Neural cell (in vitro differentiated cells): ENCODE results near the gene SLC66A1.

Experiments used
- TAF1 ChIP-seq: IDR thresholded peaks from 2 replicates; pipeline ENCODE4 v1.6.1; 2012; ENCODE audit warnings: low read depth
- TF ChIP-seq, protein P1 (sequence below): fragments of 450-650 bp; IDR thresholded peaks from 2 replicates; pipeline ENCODE4 v1.5.1; 2014; ENCODE audit warnings: antibody characterized with exemption, mild to moderate bottlenecking, moderate library complexity; ENCODE audit not compliant: poor library complexity, severe bottlenecking

DNA sequence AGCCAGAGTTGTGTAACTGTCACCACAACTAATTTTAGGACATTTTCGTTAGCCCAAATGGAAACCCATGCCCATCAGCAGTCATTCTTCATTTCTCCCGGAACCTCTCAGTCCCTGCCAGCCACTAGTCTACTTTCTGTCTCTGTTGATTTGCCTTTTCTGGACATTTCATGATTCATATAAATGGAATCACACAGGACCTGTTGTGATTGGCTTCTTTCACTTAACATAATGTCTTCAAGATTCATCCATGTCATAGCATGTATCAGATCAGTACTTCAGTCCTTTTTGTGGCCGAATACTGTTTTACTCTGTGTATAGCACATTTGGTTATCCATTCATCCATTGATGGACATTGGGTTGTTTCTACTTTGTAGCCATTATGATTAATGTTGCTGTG is 7.1 kb downstream of the SLC66A1 start:
- TF ChIP-seq, protein P1, sequence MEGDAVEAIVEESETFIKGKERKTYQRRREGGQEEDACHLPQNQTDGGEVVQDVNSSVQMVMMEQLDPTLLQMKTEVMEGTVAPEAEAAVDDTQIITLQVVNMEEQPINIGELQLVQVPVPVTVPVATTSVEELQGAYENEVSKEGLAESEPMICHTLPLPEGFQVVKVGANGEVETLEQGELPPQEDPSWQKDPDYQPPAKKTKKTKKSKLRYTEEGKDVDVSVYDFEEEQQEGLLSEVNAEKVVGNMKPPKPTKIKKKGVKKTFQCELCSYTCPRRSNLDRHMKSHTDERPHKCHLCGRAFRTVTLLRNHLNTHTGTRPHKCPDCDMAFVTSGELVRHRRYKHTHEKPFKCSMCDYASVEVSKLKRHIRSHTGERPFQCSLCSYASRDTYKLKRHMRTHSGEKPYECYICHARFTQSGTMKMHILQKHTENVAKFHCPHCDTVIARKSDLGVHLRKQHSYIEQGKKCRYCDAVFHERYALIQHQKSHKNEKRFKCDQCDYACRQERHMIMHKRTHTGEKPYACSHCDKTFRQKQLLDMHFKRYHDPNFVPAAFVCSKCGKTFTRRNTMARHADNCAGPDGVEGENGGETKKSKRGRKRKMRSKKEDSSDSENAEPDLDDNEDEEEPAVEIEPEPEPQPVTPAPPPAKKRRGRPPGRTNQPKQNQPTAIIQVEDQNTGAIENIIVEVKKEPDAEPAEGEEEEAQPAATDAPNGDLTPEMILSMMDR = no peak
- TF ChIP-seq TAF1 = no peak
